NCI-H1930 (cell line): Measurements from ENCODE around the gene MRPL39.

ENCODE experiments used
- DNase-seq, 2 experiments: peaks; one replicate each; lab custom pipeline; 2025; lab: John Stamatoyannopoulos, UW

The MRPL39 gene

GRCh38 chr21:25536752-25537151 lies 70.5 kb downstream of the MRPL39 start:
- no peak for DNase-seq

GRCh38 chr21:25535849-25536248 lies 71.4 kb downstream of the MRPL39 start:
- DNase-seq, result no peak
